Measurements from ENCODE around the gene MED20. TPM values are rescaled to one million over a fixed set of nuclear protein-coding genes. Genes with fewer than 3 reads are reported as not detected.

Gene MED20
- total and polyA plus RNA-seq, 2 of the 8 experiments (the other 6 are each of a cell fraction or from before 2014, with no cell fraction given) = 38.7 to 51.8 TPM

GRCh38 chr6:41958022-41958856, 37.3 kb upstream of the MED20 start:
- H2BK12ac ChIP-seq (ENCODE audit: low read depth, low read length) = no peak overlapping the region
- H4K5ac ChIP-seq (ENCODE audit: insufficient read length, low read depth, low read length) = no peak overlapping the region
- H4K20me1 ChIP-seq (replicated peaks in 1 of 2; ENCODE audit: control insufficient read depth in 1 of 2, insufficient read depth in 2 of 2, low read length in 2 of 2) = no peaks in the 10 kb centered on the region
- no peak overlapping the region for H3K14ac ChIP-seq (ENCODE audit: insufficient read length)
- POLR2A ChIA-PET (ENCODE audit: partially characterized antibody) = no interaction called here
- no peak overlapping the region for H2BK15ac ChIP-seq (ENCODE audit: low read length)
- H4K91ac ChIP-seq (replicated peaks; ENCODE audit: insufficient read length, low read length) = no peak overlapping the region
- no peaks in the 10 kb centered on the region; a peak in 1 of 7 replicates for H3K27me3 ChIP-seq (replicated peaks in 1 of 4; ENCODE audit: control insufficient read depth in 3 of 4, extremely low read depth in 1 of 4, insufficient read depth in 3 of 4, low read length in 3 of 4)
- H3K9me3 ChIP-seq (ENCODE audit: insufficient read depth in 2 of 2, low read depth in 1 of 2, low read length in 1 of 2) = no peaks in the 10 kb centered on the region
- no peak overlapping the region for H4K8ac ChIP-seq (ENCODE audit: extremely low read depth, insufficient read depth, low read length)
- no peak overlapping the region for H3K4me2 ChIP-seq (ENCODE audit: insufficient read depth in 1 of 2, low read depth in 2 of 2, low read length in 2 of 2)
- H3K56ac ChIP-seq (replicated peaks; ENCODE audit: insufficient read length, low read depth, low read length) = no peak overlapping the region
- H3K4me3 ChIP-seq (ENCODE audit: extremely low read depth in 1 of 4, insufficient read depth in 2 of 4, low read depth in 3 of 4, low read length in 4 of 4) = no peak overlapping the region
- no peak overlapping the region for H3K23ac ChIP-seq (ENCODE audit: insufficient read length)
- no peak overlapping the region for H3K4ac ChIP-seq (replicated peaks; ENCODE audit: insufficient read length, low read depth, low read length)
- no peak overlapping the region for H2AK5ac ChIP-seq (ENCODE audit: low read depth, low read length)
- CTCF ChIA-PET (ENCODE audit: partially characterized antibody) = interaction anchor here (0.9 kb wide), 1 partner anchor 19 kb away, joined by 3 read pairs; no protein-coding TSS in a partner anchor
- no peaks in the 10 kb centered on the region for H3K36me3 ChIP-seq (ENCODE audit: control insufficient read depth in 2 of 4, insufficient read depth in 4 of 4, low read length in 3 of 4)
- no peak overlapping the region for H3K27ac ChIP-seq (ENCODE audit: low read depth, low read length)
- WGBS, 2 experiments (ENCODE audit: extremely low coverage in 1 of 2, insufficient coverage in 1 of 2, insufficient read length in 1 of 2, insufficient replicate concordance in 2 of 2, low coverage in 1 of 2, low lambda C conversion rate in 2 of 2, missing lambda C conversion rate in 1 of 2) = 93% methylated on average over 6 of the region's 6 CpGs; no CpG with 5 or more reads in 1 of the 2 experiments
- 0 out of 2 replicates have a peak, but pooled peaks cover 3% of the 10 kb centered on the region for H3K23me2 ChIP-seq (ENCODE audit: low read depth, low read length)
- no peak overlapping the region for H3K9ac ChIP-seq (replicated peaks in 1 of 4; ENCODE audit: extremely low read depth in 1 of 4, low read depth in 3 of 4, low read length in 3 of 4)
- no peak for FAIRE-seq
- H3K18ac ChIP-seq (ENCODE audit: extremely low read depth, low read length) = no peak overlapping the region
- no peaks in the 10 kb centered on the region for H3K79me2 ChIP-seq (ENCODE audit: control insufficient read depth in 1 of 2, insufficient read depth in 2 of 2, low read length in 2 of 2)
- no peaks in the 10 kb centered on the region for H3K79me1 ChIP-seq (ENCODE audit: low read depth, low read length)
- TF ChIP-seq SP2 (IDR thresholded peaks at IDR 0.05; ENCODE audit: low read length) (no peak), BRCA1 (IDR thresholded peaks at IDR 0.05; ENCODE audit: low read depth, low read length) (no peak), CHD2 (IDR thresholded peaks at IDR 0.05; ENCODE audit: low read length) (no peak), POLR2A (IDR thresholded peaks at IDR 0.05; ENCODE audit: control extremely low read depth in 1 of 2, low read depth in 2 of 2, low read length in 2 of 2) (no peak), ZNF274 (IDR thresholded peaks at IDR 0.05; ENCODE audit: borderline replicate concordance, extremely low read depth, low read length) (no peak), KDM4A (IDR thresholded peaks at IDR 0.05; ENCODE audit: low read depth, low read length, severe bottlenecking) (no peak), SRF (IDR thresholded peaks at IDR 0.05; ENCODE audit: low read depth, low read length) (no peak), CHD1 (IDR thresholded peaks at IDR 0.05; ENCODE audit: low read depth, low read length) (no peak), CBX8 (IDR thresholded peaks at IDR 0.05; ENCODE audit: borderline replicate concordance, low read depth, low read length) (no peak), RFX5 (IDR thresholded peaks at IDR 0.05; ENCODE audit: borderline replicate concordance, low read depth, low read length) (no peak)
- no peak overlapping the region for H2BK5ac ChIP-seq (ENCODE audit: low read depth, low read length)
- no peak overlapping the region for H2AFZ ChIP-seq (ENCODE audit: low read length)
- no peak overlapping the region for H2BK120ac ChIP-seq (replicated peaks; ENCODE audit: low read depth, low read length)
- no peak for DNase-seq (ENCODE audit: low read depth in 1 of 2, low spot score in 2 of 2)
- H3K4me1 ChIP-seq (replicated peaks in 1 of 4; ENCODE audit: control insufficient read depth in 3 of 4, insufficient read depth in 4 of 4, low read length in 3 of 4) = no peaks in the 10 kb centered on the region
- H2BK20ac ChIP-seq (ENCODE audit: low read length) = no peak overlapping the region
